ENCODE measurements around the gene SEMA5A.

SEMA5A gene

DNA sequence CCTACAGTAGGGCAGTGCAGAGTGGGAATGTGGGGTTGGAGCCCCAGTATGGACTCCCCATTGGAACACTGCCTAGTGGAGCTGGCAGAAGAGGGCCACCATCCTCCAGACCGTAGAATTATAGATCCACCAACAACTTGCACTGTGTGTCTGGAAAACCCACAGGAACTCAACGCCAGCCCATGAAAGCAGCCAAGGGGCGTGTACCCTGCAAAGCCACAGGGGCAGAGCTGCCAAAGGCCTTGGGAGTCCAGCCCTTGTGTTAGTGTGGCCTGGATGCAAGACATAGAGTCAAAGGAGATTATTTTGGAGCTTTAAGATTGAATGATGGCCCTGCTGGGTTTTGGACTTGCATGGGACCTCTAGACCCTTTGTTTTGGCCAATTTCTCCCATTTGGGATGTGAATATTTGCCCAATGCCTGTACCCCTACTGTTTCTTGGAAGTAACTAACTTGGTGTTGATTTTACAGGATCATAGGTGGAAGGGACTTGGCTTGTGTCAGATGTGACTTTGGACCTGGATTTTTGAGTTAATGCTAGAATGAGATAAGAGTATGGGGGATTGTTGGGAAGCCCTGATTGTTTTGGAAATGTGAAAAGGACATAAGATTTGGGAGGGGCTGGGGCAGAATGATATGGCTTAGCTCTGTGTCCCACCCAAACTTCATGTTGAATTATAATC is 266.8 kb downstream of the SEMA5A start:
- no peak for DNase-seq (ENCODE audit: low read depth)

DNA sequence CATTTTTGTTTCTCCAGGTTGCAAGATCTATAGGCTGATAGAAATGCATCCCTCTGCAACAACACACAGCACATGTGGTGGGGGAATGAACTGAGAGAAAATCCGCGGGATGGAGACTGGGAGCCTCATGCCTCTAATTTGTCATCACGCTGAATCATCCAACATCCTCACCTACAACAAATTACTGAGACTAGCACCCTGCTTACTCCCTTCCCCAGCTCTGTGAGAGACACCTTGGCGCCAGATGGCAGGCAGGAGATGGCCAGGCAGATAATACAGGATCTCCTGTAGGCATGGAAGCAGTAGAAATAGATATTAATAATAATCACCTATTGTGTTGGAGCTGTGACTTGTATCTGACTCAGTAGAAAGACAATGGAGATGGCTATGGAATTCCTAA is 276.9 kb downstream of the SEMA5A start:
- DNase-seq (ENCODE audit: low read depth), result peak; percentile 29

DNA sequence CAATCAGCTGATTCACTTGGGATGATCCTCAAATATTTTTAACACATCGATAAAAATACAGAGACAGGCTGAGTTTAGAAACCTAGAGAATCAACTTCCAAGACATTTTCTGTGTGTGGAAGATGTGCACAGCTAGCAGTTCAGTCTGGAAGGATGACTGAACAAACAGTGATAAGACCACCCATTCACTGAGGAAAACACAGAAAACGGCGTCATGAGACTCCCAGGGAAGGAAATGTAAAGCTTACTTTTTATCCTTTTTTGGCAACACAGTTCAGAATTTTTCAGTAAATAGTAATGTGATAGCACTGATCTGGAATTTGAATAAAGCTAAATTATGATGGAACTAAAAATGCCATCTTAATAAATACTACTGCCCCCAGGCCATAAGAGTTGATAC is 277.6 kb downstream of the SEMA5A start:
- no peak for DNase-seq (ENCODE audit: low read depth)

DNA sequence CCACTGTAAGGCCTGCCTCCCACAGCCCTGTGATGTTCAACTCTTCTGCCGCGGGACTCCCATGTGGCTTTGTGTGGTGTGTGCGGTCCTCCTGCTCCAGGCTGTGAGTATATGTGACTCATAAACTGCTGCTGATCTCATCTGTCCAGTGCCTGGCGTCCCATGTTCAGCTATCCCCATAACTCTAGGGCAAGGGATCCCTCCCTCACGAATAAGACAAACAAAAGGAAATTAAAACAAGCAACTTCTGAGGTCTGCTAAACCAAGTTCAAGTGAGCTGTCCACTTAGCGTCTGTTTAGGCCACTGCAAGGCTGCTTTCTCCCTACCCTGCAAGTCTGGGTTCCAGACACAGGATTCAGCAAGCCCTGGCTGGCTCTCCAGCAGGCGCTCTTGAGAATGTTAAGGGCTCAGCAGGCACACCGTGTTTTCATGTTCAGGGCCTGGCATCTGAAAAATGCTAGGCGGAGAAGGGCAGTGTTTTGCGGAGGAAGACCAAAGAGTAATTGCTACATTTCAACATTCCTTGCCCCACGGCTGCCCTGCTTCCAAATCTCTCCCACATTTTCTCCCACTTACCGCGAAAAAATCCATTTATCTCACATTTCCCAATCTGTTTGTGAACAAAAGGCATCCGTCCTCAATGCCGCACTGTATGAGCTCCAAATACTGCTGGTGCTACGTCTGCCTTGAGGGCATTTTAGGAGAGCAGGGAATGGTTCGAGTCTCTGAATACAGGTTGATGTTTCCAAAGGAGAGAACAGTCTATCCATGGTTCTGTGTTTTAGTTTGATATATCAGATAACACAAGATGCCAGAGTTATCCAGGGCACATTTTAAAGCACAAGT is 280.2 kb downstream of the SEMA5A start:
- peak; percentile 97 for DNase-seq (ENCODE audit: low read depth)

DNA sequence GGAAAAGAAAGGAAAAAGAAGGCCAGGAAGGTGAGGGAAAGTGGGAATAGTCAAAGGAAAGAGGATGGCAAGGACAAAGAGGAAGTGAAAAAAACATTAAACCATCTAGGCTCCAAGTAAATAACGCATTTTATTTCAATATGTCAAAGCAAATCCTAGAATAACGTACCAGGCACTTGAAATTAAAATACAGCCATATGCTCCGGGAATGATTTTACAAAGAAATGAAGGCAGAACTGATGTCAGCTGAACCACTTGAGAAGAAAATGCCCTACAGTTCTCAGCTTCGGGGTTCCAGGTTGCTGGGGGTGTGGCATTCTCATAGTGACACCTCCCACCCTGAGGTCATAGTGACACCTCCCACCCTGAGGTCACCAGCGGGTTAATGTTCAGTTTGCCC is 281.6 kb downstream of the SEMA5A start:
- DNase-seq (ENCODE audit: low read depth), result no peak

DNA sequence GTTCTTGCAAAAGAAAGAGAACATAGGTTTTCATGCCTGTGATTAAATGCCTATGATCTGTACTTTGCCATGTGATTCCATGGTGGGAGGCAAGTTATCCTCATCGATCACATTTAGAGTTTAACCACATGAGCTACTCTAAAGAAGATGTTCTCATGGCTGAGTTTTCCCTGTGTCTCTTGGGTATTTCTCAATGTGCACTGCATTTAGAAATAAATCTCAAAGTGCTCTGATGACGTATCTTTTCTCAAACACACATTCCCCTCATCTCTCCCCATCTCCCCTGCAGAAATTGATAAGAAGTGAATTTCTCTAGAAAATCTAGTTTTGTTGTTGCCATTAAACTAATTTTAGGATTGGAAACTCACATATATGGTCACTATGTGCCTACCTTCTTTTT is 282.2 kb downstream of the SEMA5A start:
- DNase-seq (ENCODE audit: low read depth), result no peak

DNA sequence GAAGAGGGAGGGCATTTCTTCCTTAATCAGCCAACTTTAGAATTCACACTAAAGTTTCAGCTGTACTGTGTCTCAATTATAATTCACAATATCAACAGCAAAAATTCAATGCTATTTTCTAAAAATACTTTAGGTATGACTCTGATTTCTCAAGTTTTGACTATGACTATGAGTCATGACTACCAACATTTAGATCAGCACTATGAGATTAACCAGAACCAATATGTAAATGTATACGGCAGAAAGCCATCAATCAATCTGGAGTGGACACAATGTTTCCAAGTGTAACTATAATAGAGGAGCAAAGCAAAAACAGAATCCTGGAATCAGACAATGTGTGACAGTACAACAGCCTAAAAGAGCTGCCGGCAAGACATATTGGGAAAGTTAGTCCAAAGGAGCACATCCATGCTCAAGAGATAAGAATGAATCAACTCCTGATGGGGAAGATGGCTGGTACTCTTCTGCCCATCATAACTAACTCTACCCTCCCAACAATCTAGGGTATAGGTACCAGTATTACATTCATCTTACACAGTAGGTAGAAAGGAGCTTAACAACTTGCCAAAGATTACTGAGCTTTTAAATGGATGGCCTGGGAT is 294.4 kb downstream of the SEMA5A start:
- DNase-seq (ENCODE audit: low read depth), result peak; percentile 56

DNA sequence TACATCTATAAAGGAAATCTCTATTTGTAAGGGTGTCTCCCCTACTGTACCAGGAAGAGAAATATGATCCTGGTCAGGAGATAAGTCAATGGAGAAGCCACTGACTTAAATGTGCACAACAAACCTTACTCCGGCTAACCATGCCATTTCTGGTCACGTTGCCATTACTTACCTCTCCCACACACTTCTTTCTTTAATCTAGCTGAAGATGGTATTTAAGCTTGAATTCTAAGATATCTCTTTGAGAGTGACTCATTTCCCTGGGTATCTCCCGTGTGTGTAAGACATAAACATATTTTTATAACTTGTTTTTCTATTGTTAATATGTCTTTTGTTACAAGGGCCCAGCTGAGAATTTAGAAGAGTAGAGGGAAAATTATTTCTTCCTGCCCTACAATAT is 296.6 kb downstream of the SEMA5A start:
- no peak for DNase-seq (ENCODE audit: low read depth)

DNA sequence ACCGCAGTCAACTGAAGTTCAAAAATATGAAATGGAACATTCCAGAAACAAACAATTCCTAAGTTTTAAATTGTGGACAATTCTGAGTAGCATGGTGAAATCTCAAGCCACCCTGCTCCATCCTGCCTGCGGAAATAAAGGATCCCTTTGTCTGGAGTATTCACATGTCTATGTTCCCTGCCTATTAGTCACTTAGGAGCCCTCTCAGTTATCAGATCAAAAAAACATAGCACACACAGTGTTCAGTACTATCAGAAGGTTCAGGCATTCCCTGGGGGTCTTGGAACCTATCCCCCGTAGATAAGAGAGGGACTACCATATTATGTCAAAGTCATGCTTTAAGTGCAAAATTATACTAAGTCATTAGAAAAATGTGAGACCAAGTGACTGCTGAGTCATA is 300.8 kb downstream of the SEMA5A start:
- DNase-seq (ENCODE audit: low read depth), result peak; percentile 10

DNA sequence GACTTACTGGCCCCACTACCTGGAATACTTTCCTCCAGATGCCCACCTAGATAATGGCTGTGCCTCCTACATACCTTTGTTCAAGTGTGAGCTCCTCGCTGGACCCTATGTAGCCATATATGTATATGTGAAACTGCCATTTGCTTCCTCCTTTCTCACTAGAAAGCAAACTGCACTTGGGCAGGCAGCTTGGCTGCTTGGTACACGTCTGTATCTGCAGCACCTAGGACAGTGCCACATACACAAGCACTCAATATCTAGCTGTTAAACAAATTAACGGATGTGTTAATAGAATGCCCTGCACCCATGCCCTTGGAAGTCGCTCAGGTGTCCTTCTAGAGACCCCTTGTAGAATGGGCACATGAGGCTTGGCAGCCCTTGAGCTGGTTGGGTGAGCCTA is 301.5 kb downstream of the SEMA5A start:
- DNase-seq (ENCODE audit: low read depth), result no peak

DNA sequence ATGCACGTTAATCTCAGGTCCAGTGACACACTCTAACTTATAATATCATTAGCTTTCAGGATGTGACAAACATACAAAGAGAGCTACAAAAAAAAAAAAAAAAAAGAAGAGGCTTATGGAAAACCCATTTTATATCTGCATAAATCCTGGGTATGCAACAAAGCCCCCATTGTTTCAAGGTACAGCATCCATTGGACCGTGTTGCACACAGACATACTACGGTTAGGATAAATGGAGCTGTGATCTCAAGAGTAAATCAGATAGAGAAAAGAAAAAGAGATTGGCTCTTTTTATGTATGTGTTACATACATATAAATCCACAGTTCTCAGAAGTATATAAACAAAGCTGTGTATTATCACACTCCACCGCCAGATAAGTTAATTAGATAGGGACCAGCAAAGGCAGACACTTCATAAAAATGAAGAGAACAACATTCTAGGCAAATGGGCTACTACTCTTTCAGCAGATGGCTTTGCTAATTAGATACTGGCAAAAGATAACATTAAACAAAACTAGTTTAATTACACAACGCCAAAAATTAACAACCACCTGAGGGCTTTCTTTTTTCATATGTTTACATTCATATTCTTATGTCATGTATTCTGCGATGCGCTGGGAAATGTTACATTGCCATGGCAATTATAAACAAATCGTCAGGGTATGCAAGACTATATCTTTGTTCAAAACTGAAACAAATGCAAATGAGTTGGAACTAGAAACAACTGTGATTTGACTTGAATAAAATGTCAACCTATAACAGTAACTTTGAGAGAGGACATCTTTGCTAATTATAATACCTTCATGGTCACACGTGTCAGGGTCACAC is 304.2 kb downstream of the SEMA5A start:
- DNase-seq (ENCODE audit: low read depth), result no peak

DNA sequence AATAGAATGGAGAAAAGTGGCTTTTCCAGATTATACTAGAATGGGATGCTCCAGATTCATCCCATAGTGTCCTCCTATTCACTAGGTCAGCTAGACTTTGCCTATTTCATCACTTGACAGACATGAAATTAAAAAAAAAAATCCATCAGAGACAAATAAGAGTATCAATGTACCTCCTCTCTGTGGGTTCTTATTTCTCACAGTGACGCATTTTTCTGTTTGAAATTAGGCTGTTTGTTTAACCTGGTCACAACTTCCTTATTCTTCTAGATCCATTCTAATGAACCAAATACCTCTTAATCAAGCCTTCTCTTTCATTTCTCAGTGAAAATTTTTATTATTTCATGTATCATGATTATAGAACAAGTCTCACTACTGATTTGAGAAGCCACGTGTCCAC is 305.4 kb downstream of the SEMA5A start:
- no peak for DNase-seq (ENCODE audit: low read depth)

DNA sequence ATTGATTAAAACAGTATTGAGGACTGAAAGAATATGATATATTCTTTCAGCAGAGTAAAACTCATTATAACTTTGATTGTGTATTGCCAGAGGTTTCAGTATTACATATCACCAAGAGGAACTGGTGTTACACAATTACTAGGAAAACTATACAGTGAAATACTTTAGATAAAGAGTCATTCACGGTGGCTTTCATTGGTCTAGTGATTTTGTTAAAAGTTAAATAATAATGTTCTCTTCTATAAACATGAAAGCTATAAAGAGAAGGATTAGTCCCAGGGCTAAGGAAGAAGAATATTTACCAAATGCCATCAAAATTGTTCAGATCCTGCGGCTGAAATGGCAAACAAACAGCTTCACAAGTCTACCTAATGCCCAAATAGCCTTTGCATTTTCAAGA is 306.2 kb downstream of the SEMA5A start:
- DNase-seq (ENCODE audit: low read depth), result peak; percentile 56

DNA sequence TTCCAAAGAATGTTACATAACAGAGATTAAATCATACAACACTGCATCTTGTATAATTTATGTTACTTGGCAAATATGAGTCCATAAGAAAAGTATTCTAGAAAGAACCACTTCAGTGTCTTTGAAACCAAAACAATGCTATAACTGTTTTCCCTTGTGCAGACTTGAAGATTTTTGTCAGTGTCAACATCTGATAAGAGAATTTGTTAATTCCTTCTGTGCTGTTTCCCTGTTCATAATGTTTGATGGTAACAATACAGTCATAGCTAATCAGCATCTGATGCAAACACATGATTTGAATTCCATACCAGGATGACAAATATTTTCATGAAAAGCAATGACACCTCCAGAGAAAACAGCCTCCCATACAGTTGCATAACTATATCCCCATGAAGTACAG is 306.8 kb downstream of the SEMA5A start:
- peak; percentile 64 for DNase-seq (ENCODE audit: low read depth)

DNA sequence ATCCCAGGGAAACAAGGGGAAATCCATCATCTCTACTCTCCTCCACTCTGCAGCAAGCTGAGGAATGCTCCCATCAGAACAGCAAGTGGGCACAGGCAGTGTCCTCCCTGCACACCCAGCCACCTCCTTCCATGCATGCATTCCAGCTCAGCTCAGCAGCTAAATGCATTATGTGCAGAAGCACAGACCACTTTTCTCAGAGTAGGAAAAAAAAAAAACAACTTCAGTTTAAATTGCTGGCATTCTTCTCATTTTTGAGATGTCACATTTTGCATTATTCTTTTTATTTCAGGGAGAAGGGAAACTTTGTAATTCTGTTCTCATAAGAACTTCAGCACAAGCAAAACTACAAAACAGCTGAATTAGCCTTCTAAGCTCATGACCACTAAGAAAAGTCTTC is 312.2 kb downstream of the SEMA5A start:
- peak; percentile 83 for DNase-seq (ENCODE audit: low read depth)

DNA sequence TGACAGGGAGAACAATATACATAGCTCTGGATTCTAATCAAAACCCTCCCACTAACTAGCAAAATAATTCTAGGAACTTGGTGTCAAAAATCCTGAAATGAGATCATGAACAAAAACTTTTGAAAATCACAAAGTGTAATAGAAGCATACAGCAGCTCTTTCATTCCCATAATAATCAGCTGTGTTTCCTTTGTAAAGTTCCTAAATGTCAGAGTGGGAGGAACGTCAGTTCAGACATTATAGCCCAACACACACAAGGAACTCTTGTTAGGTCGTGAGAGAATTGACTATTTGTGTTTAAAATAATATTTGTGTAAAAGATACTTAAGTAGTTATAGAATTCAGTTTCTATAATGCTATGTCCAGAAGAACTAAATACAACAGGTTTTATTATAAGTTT is 312.8 kb downstream of the SEMA5A start:
- DNase-seq (ENCODE audit: low read depth), result no peak

DNA sequence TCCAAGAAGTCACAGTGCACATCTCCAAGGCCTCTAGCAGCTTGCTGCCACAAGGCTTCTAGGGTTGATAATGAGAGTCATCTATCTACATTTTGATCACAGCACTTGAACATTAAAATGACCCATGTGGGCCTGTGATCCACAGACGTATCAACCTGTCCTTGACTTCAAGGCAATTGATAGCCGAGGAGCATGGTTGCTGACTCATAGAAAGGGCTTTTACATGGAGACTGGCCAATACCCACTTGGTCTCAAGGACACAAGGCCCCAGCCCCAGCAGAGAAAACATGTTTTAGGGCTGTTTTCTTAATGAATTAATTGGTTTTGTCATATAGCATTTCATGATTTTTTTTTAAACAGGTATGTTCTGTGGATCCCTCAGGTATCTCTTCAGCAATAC is 314.0 kb downstream of the SEMA5A start:
- DNase-seq (ENCODE audit: low read depth), result peak; percentile 12

DNA sequence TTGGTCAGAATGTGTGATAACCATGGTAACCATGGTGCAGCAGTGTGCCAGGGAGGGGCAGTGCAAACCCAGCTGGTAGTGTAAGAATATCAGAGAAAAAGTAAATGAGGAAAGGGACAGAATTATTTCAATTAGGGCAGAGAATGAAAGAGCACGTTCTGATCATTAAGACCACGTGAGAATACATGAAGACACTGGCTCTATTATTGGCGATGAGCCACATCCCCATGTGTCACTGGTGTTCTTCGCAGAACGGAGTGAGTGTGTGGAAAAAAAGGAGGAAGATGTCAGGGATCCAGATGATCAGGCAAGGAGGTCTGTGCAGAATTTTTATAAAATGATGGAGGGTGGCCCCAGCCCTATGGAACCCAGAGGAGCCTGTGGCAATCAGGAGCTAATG is 315.5 kb downstream of the SEMA5A start:
- no peak for DNase-seq (ENCODE audit: low read depth)

DNA sequence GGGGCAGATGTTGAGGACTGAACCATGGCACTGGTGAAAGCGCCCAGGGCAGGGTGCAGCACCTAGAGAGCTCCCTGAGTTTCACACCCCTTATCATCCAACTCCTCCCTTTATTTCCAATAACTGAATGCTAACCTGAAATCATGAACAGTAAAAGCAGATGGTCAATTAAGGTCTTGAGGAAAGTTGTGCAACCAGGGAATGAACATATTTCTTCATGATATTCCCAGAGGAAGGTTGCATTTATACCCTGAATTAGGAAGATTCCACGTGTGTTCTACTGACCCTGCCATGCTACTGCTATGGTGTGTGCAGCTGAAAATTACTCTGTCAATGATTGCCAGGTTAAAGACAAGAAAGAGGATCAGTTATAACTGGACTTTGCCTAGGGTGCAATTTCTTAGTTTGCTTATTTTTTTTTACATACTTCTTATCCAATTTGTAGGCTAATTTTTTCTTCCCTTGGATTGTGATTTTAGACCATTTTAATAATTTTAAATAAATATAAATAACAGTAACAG is 319.8 kb downstream of the SEMA5A start:
- no peak for DNase-seq (ENCODE audit: low read depth)

DNA sequence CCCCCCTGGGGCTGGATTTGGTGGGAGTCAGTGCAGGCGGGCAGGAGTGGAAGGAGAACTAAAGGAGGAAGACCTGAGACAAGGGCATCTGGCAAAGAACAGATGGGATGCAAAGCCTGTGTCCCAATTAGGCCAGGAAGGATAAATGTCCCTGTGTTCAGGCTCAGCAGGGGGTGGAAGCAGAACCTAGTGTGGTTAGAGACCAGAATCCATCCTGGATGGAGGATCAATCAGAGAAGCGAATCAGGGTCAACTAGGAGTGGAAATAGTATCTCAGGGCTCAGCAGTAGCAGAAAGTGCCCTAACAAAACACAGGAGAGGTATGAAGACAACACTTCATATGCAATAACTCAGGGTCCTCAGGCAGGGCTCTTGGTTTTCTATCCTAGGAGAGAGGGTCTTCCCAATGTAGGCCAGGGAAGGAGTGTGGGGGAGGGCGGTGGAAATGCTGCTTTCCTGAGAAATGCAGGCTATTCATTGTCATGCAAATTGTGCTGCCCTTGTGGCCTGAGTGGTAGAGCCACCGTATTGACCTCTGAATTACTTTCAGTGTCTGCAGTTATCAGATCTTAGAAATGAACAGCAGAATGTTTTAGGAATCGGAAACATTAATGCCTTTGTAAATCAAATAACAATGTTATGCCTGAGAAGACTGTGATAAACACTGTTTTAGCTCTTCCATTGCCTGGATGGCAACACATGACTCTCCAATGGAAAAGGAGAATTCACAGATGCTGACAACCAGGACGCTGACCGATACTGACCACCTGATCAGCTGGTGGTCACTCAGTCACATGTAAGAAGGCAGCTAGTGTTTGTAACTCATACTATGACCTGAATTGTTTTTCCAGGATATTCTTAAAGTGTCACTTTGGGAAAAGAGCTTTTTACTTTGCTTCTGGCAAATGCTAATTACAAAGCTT is 323.6 kb downstream of the SEMA5A start:
- no peak for DNase-seq (ENCODE audit: low read depth)

DNA sequence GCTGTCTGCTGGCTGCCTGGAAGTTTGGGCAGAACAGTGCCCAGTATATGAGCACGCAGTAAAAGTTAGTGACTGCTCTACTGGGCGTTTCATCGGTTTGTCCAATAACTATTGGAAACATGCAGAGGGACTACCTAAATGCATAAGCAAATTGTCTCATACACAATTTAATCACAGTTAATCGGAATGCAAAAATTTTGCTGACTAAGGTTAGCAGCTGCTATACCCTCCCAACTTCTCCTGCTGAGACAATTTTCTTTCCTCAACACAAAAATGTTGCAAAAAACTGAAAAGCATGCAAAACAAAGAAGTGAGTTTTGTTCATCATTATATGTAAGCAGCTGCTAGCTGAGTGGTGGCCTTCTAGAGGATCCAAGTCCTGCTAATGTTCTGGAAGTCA is 327.5 kb downstream of the SEMA5A start:
- DNase-seq (ENCODE audit: low read depth), result no peak

Measured in EH (cell line).